Liver (tissue), 9 donors: ENCODE data around the gene AGPAT3. TPM values are rescaled to one million over a fixed set of nuclear protein-coding genes. Genes with fewer than 3 reads are reported as not detected.

Experiments
- DNase-seq: peaks from one replicate; pipeline ENCODE4 v3.0.0-alpha.2; 2017; ENCODE audit warnings: low spot score
- H3K27ac ChIP-seq, 2 donors: one replicate each; pipeline ENCODE4 v1.7.0; 2013; ENCODE audit warnings: inconsistent platforms in 2 of 2, low read length in 2 of 2, control low read depth in 1 of 2, low read depth in 1 of 2, mild to moderate bottlenecking in 1 of 2
- H3K27me3 ChIP-seq, 4 donors: one replicate each; pipeline versions ENCODE4 v1.6.1 to v1.7.0; 2013; ENCODE audit warnings: low read length in 3 of 4, inconsistent platforms in 1 of 4, mild to moderate bottlenecking in 1 of 4, moderate library complexity in 1 of 4; ENCODE audit not compliant: control insufficient read depth in 4 of 4, insufficient read depth in 4 of 4
- H3K36me3 ChIP-seq, 4 donors: one replicate each; pipeline versions ENCODE4 v1.6.1 to v1.7.0; 2013; ENCODE audit warnings: low read length in 3 of 4, mild to moderate bottlenecking in 3 of 4, low read depth in 1 of 4, moderate library complexity in 1 of 4; ENCODE audit not compliant: control insufficient read depth in 4 of 4, insufficient read depth in 3 of 4
- H3K4me1 ChIP-seq, 4 donors: one replicate each; pipeline versions ENCODE4 v1.6.1 to v1.7.0; 2013; ENCODE audit warnings: low read length in 3 of 4, mild to moderate bottlenecking in 3 of 4, moderate library complexity in 1 of 4; ENCODE audit not compliant: control insufficient read depth in 4 of 4, insufficient read depth in 4 of 4
- H3K4me3 ChIP-seq, 3 donors: one replicate each; pipeline versions ENCODE4 v1.6.1 to v1.7.0; 2013; ENCODE audit warnings: low read length in 3 of 3, control low read depth in 1 of 3, low read depth in 1 of 3, mild to moderate bottlenecking in 1 of 3
- H3K9ac ChIP-seq, 2 donors: one replicate each; pipeline ENCODE4 v1.7.0; 2013; ENCODE audit warnings: low read length in 2 of 2, mild to moderate bottlenecking in 2 of 2, moderate library complexity in 2 of 2, control low read depth in 1 of 2, low read depth in 1 of 2
- H3K9me3 ChIP-seq, 4 donors: one replicate each; pipeline versions ENCODE4 v1.6.1 to v1.7.0; 2013; ENCODE audit warnings: low read length in 3 of 4; ENCODE audit not compliant: control insufficient read depth in 4 of 4
- EGR1 ChIP-seq, 2 donors: IDR thresholded peaks; 2 replicates each; pipeline ENCODE4 v1.6.1; 2016 to 2018; ENCODE audit warnings: antibody characterized with exemption in 2 of 2, low read depth in 2 of 2
- FOXA1 ChIP-seq: IDR thresholded peaks from 2 replicates; pipeline ENCODE4 v1.6.1; 2016; ENCODE audit warnings: antibody characterized with exemption
- FOXA2 ChIP-seq: IDR thresholded peaks from 2 replicates; pipeline ENCODE4 v1.6.1; 2016; ENCODE audit warnings: antibody characterized with exemption
- GABPA ChIP-seq, 2 donors: IDR thresholded peaks in 1 of 2; conservative IDR thresholded peaks in 1 of 2; 2 replicates each; pipeline ENCODE4 v1.6.1; 2016; ENCODE audit warnings: antibody characterized with exemption in 2 of 2, mild to moderate bottlenecking in 1 of 2, moderate library complexity in 1 of 2
- HNF4A ChIP-seq, 2 donors: conservative IDR thresholded peaks; 2 replicates each; pipeline ENCODE4 v1.6.1; 2016; ENCODE audit warnings: antibody characterized with exemption in 2 of 2, mild to moderate bottlenecking in 2 of 2
- HNF4G ChIP-seq: IDR thresholded peaks from 2 replicates; pipeline ENCODE4 v1.6.1; 2016; ENCODE audit warnings: antibody characterized with exemption
- JUND ChIP-seq, 2 donors: IDR thresholded peaks; 2 replicates each; pipeline ENCODE4 v1.6.1; 2016; ENCODE audit warnings: antibody characterized with exemption in 2 of 2
- NR2F2 ChIP-seq: IDR thresholded peaks from 2 replicates; pipeline ENCODE4 v1.6.1; 2016; ENCODE audit warnings: antibody characterized with exemption
- RAD21 ChIP-seq, 2 donors: IDR thresholded peaks; 2 replicates each; pipeline ENCODE4 v1.6.1; 2016; ENCODE audit warnings: antibody characterized with exemption in 2 of 2, mild to moderate bottlenecking in 2 of 2
- RXRA ChIP-seq, 2 donors: IDR thresholded peaks; 2 replicates each; pipeline ENCODE4 v1.6.1; 2017 to 2018; ENCODE audit warnings: antibody characterized with exemption in 2 of 2, mild to moderate bottlenecking in 1 of 2
- SP1 ChIP-seq: IDR thresholded peaks from 2 replicates; pipeline ENCODE4 v1.6.1; 2018; ENCODE audit warnings: antibody characterized with exemption, mild to moderate bottlenecking
- TAF1 ChIP-seq: conservative IDR thresholded peaks from 2 replicates; pipeline ENCODE4 v1.6.1; 2016; ENCODE audit warnings: antibody characterized with exemption, mild to moderate bottlenecking
- YY1 ChIP-seq: IDR thresholded peaks from 2 replicates; pipeline ENCODE4 v1.6.1; 2016; ENCODE audit warnings: antibody characterized with exemption, mild to moderate bottlenecking
- WGBS: extraction: QIAGEN DNeasy Blood & Tissue Kit; methylation state at CpG from one replicate; pipeline ENCODE4 v1.1.7; 2013; 5-methylcytosine and 5-hydroxymethylcytosine counted together
- polyA plus RNA-seq, 2 donors: library from polyadenylated mRNA; stranded (reverse) in 1 of 2; unstranded in 1 of 2; fragments of 200-250 nt in 1 of 2; fragments of >200 nt in 1 of 2; fragmentation: Nextera tagmentation in 1 of 2; extraction: Ambion mirVana in 1 of 2; gene quantifications; one replicate each; pipeline versions ENCODE4 v1.2.1 to v1.2.3, GENCODE V29; 2013 to 2015
- total RNA-seq, 2 donors: library from RNA; depleted of rRNA; stranded (reverse); fragments of >200 nt; gene quantifications; one replicate each; pipeline ENCODE4 v1.2.3, GENCODE V29; 2014
- TF ChIP-seq, protein P1 (sequence below): IDR thresholded peaks from 2 replicates; pipeline ENCODE4 v1.6.1; 2016; ENCODE audit warnings: antibody characterized with exemption
- TF ChIP-seq, protein P2 (sequence below): fragments of 150-350 bp; IDR thresholded peaks from 2 replicates; pipeline ENCODE4 v1.5.1; 2017; ENCODE audit warnings: improper control_type of control experiment, low read depth, low read length; ENCODE audit not compliant: missing input control
- TF ChIP-seq, protein P3 (sequence below): IDR thresholded peaks from 2 replicates; pipeline ENCODE4 v1.6.1; 2016; ENCODE audit warnings: antibody characterized with exemption, mild to moderate bottlenecking
- TF ChIP-seq, protein P4 (sequence below): IDR thresholded peaks from 2 replicates; pipeline ENCODE4 v1.6.1; 2016; ENCODE audit warnings: antibody characterized with exemption
- TF ChIP-seq, protein P5 (sequence below): IDR thresholded peaks from 2 replicates; pipeline ENCODE4 v1.6.1; 2016; ENCODE audit warnings: antibody characterized with exemption
- donor health status: healthy.
- donor health status: healthy.
- donor health status: healthy.
- donor health status: healthy.
- donor health status: healthy.

The AGPAT3 gene
- total and polyA plus RNA-seq, 4 donors = 32.3 to 148 (median 59.8) TPM

DNA sequence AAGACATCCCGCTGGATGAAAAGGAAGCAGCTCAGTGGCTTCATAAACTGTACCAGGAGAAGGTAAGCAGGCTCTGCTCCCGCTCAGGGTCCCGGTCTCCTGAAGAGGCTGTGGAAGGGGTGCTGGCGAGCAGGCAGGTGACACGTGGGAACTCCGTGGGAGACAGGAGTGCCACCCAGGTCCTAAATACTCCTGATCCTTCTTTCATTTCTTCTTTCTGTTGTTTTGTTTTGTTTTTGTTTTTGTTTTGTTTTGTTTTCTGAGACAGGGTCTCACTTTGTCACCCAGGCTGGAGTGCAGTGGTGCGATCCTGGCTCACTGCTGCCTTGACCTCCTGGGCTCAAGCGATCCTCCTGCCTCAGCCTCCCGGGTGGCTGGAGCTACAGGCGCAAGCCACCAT is 113.0 kb downstream of the AGPAT3 start:
- no peaks in the 10 kb centered on the region for H3K9me3 ChIP-seq
- TF ChIP-seq, protein P1, sequence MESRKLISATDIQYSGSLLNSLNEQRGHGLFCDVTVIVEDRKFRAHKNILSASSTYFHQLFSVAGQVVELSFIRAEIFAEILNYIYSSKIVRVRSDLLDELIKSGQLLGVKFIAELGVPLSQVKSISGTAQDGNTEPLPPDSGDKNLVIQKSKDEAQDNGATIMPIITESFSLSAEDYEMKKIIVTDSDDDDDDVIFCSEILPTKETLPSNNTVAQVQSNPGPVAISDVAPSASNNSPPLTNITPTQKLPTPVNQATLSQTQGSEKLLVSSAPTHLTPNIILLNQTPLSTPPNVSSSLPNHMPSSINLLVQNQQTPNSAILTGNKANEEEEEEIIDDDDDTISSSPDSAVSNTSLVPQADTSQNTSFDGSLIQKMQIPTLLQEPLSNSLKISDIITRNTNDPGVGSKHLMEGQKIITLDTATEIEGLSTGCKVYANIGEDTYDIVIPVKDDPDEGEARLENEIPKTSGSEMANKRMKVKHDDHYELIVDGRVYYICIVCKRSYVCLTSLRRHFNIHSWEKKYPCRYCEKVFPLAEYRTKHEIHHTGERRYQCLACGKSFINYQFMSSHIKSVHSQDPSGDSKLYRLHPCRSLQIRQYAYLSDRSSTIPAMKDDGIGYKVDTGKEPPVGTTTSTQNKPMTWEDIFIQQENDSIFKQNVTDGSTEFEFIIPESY = no peak
- TF ChIP-seq, protein P2, sequence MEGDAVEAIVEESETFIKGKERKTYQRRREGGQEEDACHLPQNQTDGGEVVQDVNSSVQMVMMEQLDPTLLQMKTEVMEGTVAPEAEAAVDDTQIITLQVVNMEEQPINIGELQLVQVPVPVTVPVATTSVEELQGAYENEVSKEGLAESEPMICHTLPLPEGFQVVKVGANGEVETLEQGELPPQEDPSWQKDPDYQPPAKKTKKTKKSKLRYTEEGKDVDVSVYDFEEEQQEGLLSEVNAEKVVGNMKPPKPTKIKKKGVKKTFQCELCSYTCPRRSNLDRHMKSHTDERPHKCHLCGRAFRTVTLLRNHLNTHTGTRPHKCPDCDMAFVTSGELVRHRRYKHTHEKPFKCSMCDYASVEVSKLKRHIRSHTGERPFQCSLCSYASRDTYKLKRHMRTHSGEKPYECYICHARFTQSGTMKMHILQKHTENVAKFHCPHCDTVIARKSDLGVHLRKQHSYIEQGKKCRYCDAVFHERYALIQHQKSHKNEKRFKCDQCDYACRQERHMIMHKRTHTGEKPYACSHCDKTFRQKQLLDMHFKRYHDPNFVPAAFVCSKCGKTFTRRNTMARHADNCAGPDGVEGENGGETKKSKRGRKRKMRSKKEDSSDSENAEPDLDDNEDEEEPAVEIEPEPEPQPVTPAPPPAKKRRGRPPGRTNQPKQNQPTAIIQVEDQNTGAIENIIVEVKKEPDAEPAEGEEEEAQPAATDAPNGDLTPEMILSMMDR = no peak
- no peak for TF ChIP-seq FOXA1
- TF ChIP-seq NR2F2 = no peak
- TF ChIP-seq JUND (IDR thresholded peaks at IDR 0.05) = no peak
- TF ChIP-seq EGR1 (IDR thresholded peaks at IDR 0.05; ENCODE audit: low read depth in 2 of 2) = no peak
- TF ChIP-seq, protein P3, sequence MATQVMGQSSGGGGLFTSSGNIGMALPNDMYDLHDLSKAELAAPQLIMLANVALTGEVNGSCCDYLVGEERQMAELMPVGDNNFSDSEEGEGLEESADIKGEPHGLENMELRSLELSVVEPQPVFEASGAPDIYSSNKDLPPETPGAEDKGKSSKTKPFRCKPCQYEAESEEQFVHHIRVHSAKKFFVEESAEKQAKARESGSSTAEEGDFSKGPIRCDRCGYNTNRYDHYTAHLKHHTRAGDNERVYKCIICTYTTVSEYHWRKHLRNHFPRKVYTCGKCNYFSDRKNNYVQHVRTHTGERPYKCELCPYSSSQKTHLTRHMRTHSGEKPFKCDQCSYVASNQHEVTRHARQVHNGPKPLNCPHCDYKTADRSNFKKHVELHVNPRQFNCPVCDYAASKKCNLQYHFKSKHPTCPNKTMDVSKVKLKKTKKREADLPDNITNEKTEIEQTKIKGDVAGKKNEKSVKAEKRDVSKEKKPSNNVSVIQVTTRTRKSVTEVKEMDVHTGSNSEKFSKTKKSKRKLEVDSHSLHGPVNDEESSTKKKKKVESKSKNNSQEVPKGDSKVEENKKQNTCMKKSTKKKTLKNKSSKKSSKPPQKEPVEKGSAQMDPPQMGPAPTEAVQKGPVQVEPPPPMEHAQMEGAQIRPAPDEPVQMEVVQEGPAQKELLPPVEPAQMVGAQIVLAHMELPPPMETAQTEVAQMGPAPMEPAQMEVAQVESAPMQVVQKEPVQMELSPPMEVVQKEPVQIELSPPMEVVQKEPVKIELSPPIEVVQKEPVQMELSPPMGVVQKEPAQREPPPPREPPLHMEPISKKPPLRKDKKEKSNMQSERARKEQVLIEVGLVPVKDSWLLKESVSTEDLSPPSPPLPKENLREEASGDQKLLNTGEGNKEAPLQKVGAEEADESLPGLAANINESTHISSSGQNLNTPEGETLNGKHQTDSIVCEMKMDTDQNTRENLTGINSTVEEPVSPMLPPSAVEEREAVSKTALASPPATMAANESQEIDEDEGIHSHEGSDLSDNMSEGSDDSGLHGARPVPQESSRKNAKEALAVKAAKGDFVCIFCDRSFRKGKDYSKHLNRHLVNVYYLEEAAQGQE = no peak
- no peak for TF ChIP-seq TAF1
- TF ChIP-seq YY1 = no peak
- no peak for TF ChIP-seq RAD21 (IDR thresholded peaks at IDR 0.05)
- TF ChIP-seq SP1 = no peak
- TF ChIP-seq GABPA (IDR thresholded peaks at IDR 0.05 in 1 of 2, conservative IDR thresholded peaks at IDR 0.05 in 1 of 2) = no peak
- no peak for TF ChIP-seq FOXA2
- TF ChIP-seq RXRA (IDR thresholded peaks at IDR 0.05) = no peak
- TF ChIP-seq, protein P4, sequence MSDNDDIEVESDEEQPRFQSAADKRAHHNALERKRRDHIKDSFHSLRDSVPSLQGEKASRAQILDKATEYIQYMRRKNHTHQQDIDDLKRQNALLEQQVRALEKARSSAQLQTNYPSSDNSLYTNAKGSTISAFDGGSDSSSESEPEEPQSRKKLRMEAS = no peak
- TF ChIP-seq HNF4G = no peak
- no peak for TF ChIP-seq HNF4A (conservative IDR thresholded peaks at IDR 0.05)
- TF ChIP-seq, protein P5, sequence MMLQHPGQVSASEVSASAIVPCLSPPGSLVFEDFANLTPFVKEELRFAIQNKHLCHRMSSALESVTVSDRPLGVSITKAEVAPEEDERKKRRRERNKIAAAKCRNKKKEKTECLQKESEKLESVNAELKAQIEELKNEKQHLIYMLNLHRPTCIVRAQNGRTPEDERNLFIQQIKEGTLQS = no peak
- H3K27ac ChIP-seq = no peak overlapping the region
- WGBS = 97% methylated on average over 10 of the region's 10 CpGs
- H3K4me3 ChIP-seq = no peak overlapping the region
- peaks cover 13 to 40% (median 22%) of the 10 kb centered on the region in 4 donors for H3K36me3 ChIP-seq
- no peaks in the 10 kb centered on the region for H3K27me3 ChIP-seq
- H3K9ac ChIP-seq = no peak overlapping the region
- no peaks in the 10 kb centered on the region for H3K4me1 ChIP-seq
- no peak for DNase-seq
